Measurements from ENCODE around the gene PMIS2. TPM values are rescaled to one million over a fixed set of nuclear protein-coding genes. Genes with fewer than 3 reads are reported as not detected.

PMIS2 gene
- total and polyA plus RNA-seq, 5 donors from 2014 or later = not detected

DNA sequence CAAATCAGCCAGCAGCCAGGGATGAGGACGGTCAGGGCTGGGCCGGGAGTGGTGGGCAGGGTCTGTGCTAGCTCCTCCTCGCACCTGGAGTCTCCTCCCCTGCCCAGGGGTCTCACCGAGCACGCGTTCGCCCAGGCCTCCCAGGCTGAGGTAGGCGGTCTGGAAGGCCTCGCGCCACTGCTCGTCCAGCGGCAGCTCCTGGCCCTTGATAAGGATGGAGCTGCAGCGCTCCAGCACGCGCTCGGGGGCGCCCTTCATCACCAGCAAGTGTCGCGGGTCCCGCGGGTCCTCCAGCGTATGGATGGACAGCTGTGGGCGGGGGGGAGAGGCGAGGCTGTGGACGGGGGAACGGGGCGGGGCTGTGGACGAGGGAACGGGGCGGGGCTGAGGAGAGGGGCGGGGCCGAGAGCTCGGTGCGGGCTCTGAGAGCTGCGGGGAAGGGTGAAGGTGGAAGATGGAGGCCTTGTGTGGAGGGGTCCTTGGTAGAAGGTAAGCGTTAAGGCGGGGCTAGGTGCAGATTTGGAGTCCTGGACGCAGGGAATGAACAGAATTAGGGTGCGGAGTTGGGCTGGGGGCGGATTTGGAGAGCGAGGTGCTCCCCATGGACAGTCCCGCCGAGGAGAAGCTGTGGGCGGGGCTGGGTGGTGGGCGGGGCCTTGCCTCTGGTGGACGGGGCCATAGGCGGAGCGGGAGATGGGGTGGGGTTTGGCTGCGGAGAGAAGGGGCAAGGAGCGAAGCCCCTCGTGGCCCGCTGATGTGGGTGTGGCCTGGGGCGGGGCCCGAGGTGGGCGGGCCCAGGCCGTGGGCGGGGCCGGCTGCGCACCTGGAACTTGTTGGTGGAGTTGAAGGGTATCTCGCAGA is 28.2 kb upstream of the PMIS2 start:
- Mint-ChIP-seq H3K9me3 (peaks cover 0 to 1% (median 0%) of the 10 kb centered on the region in 7 donors), H3K4me1 (peaks cover 0 to 20% (median 3%) of the 10 kb centered on the region in 4 donors), H3K4me3 (peak overlapping the region; percentile 57 to 85 (median 64)), H3K27me3 (peaks cover 19% of the 10 kb centered on the region), H3K36me3 (no peaks in the 10 kb centered on the region), H3K27ac (peak overlapping the region in 1 of 3 donors; percentile 36)
- Histone ChIP-seq H3K36me3 (ENCODE audit: control insufficient read depth, insufficient read depth, low read length) (no peaks in the 10 kb centered on the region), H3K27me3 (ENCODE audit: control insufficient read depth, insufficient read depth, low read length) (no peaks in the 10 kb centered on the region), H3K4me1 (ENCODE audit: control insufficient read depth, insufficient read depth, low read length, poor library complexity, severe bottlenecking) (peaks cover 15% of the 10 kb centered on the region), H3K9me3 (ENCODE audit: control insufficient read depth in 2 of 2, low read length in 2 of 2) (no peaks in the 10 kb centered on the region), H3K4me3 (ENCODE audit: low read depth, low read length) (peak overlapping the region; percentile 32), H3K27ac (ENCODE audit: insufficient read depth, low read length, poor library complexity, severe bottlenecking) (no peak overlapping the region)
- DNase-seq (peak; percentile 24 to 57 (median 48)), ATAC-seq (ENCODE audit: low read depth in 2 of 2) (peak; percentile 45 to 54)

DNA sequence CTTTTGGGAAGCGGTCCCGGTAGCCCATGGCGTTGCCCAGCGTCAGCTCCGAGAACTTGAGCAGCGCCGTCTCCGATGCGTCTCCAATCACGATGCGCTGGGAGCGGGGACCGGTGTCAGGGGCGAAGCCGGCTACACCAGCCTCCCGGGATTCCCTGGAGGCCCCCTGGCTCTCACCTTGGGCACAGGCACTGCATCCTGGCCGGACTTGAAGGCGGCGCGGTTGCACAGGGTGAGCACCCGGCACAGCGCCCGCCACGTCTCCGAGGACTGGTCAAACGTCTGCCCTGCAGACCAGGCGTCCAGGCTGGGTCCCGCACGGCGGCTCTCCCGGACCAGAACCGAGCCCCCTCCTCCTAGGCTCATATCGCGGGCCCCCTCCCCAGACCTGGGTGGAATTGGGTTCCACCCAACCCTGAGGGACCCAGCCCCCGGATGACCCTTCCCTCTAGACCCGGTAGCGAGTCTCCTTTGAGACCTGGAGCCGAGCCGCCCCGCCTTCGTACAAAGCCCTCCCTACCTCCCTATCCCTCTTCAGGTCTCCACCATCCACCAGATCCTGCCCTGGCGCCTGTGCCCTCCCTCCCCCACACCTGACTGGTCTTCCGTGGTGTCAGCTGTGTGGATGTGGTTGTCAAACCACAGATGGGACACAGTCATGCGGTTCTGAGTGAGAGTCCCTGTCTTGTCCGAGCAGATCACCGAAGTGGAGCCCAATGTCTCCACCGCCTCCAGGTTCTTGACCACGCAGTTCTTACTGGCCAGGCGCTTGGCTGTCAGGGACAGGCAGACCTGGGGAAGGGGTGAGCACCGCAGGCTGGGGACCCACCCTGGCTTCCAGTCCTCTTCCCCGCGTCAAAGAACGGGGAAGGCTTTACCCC is 27.3 kb upstream of the PMIS2 start:
- Histone ChIP-seq H3K9me3 (ENCODE audit: control insufficient read depth in 2 of 2, low read length in 2 of 2) (no peaks in the 10 kb centered on the region), H3K4me3 (ENCODE audit: low read depth, low read length) (no peak overlapping the region), H3K4me1 (ENCODE audit: control insufficient read depth, insufficient read depth, low read length, poor library complexity, severe bottlenecking) (peaks cover 15% of the 10 kb centered on the region), H3K27ac (ENCODE audit: insufficient read depth, low read length, poor library complexity, severe bottlenecking) (no peak overlapping the region), H3K36me3 (ENCODE audit: control insufficient read depth, insufficient read depth, low read length) (no peaks in the 10 kb centered on the region), H3K27me3 (ENCODE audit: control insufficient read depth, insufficient read depth, low read length) (no peaks in the 10 kb centered on the region)
- no peaks in the 10 kb centered on the region for H3K9me3 Mint-ChIP-seq
- H3K36me3 Mint-ChIP-seq = no peaks in the 10 kb centered on the region
- DNase-seq = no peak
- H3K4me3 Mint-ChIP-seq = peak overlapping the region in 2 of 4 donors; percentile 8 to 43
- ATAC-seq (ENCODE audit: low read depth in 2 of 2) = no peak
- H3K27ac Mint-ChIP-seq = no peak overlapping the region
- peaks cover 27% of the 10 kb centered on the region for H3K27me3 Mint-ChIP-seq
- peaks cover 0 to 20% (median 3%) of the 10 kb centered on the region in 4 donors for H3K4me1 Mint-ChIP-seq

DNA sequence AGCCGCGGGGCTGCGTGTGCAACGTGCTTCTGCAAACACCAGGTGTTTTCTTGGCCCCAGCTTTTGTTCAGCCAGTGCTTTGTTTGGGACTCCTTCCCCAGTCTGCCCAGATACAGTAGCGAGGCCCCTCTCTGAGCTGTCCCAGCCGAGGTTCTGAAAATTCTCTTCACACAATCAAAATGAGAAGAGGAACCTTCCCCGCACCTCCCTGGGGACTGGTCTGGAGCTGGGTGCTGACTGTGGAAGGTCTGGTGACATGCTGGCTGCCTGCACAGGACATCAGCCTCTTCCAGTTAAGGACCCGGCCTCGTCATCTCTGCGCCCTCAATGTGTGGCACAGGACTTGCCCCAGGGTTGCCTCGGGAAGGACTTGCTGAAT is 26.7 kb upstream of the PMIS2 start:
- Mint-ChIP-seq H3K9me3 (no peaks in the 10 kb centered on the region), H3K36me3 (no peaks in the 10 kb centered on the region), H3K4me1 (peaks cover 0 to 20% (median 3%) of the 10 kb centered on the region in 4 donors), H3K27me3 (peaks cover 27% of the 10 kb centered on the region), H3K27ac (peak overlapping the region in 1 of 3 donors; percentile 76), H3K4me3 (peak overlapping the region in 2 of 4 donors; percentile 8 to 43)
- H3K4me1 ChIP-seq (ENCODE audit: control insufficient read depth, insufficient read depth, low read length, poor library complexity, severe bottlenecking) = peaks cover 15% of the 10 kb centered on the region
- ATAC-seq (ENCODE audit: low read depth in 2 of 2) = no peak
- no peaks in the 10 kb centered on the region for H3K27me3 ChIP-seq (ENCODE audit: control insufficient read depth, insufficient read depth, low read length)
- H3K9me3 ChIP-seq (ENCODE audit: control insufficient read depth in 2 of 2, low read length in 2 of 2) = no peaks in the 10 kb centered on the region
- no peak for DNase-seq
- H3K36me3 ChIP-seq (ENCODE audit: control insufficient read depth, insufficient read depth, low read length) = no peaks in the 10 kb centered on the region
- H3K4me3 ChIP-seq (ENCODE audit: low read depth, low read length) = no peak overlapping the region
- H3K27ac ChIP-seq (ENCODE audit: insufficient read depth, low read length, poor library complexity, severe bottlenecking) = no peak overlapping the region

DNA sequence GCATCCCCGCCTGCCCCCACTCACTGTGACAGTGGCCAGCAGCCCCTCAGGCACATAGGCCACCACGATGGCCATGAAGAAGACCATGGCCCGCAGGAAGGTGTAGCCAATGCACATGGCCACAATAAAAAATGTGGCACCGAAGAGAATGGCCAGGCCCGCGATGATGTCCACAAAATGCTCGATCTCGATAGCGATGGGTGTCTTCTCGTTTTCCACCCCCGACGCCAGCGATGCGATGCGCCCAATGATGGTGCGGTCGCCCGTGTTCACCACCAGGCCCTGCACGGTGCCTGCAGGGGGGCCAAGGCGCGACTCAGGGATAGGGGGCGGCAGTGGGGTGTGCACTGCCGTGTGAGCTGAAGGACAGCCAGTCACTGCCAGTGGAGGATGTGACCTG is 26.2 kb upstream of the PMIS2 start:
- Mint-ChIP-seq H3K27me3 (peaks cover 27% of the 10 kb centered on the region), H3K36me3 (no peaks in the 10 kb centered on the region), H3K4me1 (peaks cover 0 to 20% (median 3%) of the 10 kb centered on the region in 4 donors), H3K27ac (no peak overlapping the region), H3K9me3 (no peaks in the 10 kb centered on the region), H3K4me3 (no peak overlapping the region)
- Histone ChIP-seq H3K36me3 (ENCODE audit: control insufficient read depth, insufficient read depth, low read length) (no peaks in the 10 kb centered on the region), H3K27ac (ENCODE audit: insufficient read depth, low read length, poor library complexity, severe bottlenecking) (no peak overlapping the region), H3K27me3 (ENCODE audit: control insufficient read depth, insufficient read depth, low read length) (peaks cover 2% of the 10 kb centered on the region), H3K4me3 (ENCODE audit: low read depth, low read length) (no peak overlapping the region), H3K9me3 (ENCODE audit: control insufficient read depth in 2 of 2, low read length in 2 of 2) (no peaks in the 10 kb centered on the region), H3K4me1 (ENCODE audit: control insufficient read depth, insufficient read depth, low read length, poor library complexity, severe bottlenecking) (peaks cover 15% of the 10 kb centered on the region)
- ATAC-seq (ENCODE audit: low read depth in 2 of 2) = no peak
- no peak for DNase-seq

DNA sequence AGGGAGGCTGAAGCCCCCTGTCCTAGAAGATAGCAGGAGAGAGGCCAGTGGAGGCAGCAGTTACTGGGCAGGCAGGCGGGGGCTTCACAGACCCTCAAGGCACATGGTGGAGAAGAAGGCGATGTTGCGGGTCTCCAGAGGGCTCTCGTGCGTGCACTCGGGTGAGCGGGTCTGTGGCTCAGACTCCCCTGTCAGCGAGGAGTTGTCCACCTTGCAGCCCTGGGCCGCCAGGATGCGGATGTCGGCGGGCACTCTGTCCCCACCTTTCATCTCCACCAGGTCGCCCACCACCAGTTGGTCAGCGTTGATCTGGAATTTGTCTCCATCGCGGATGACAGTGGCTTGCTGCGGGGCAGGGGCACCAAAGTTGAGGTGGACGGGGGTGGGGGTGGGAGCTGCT is 25.7 kb upstream of the PMIS2 start:
- H3K27me3 ChIP-seq (ENCODE audit: control insufficient read depth, insufficient read depth, low read length) = peaks cover 2% of the 10 kb centered on the region
- H3K27me3 Mint-ChIP-seq = peaks cover 27% of the 10 kb centered on the region
- peaks cover 0 to 20% (median 3%) of the 10 kb centered on the region in 4 donors for H3K4me1 Mint-ChIP-seq
- peaks cover 15% of the 10 kb centered on the region for H3K4me1 ChIP-seq (ENCODE audit: control insufficient read depth, insufficient read depth, low read length, poor library complexity, severe bottlenecking)
- H3K36me3 ChIP-seq (ENCODE audit: control insufficient read depth, insufficient read depth, low read length) = no peaks in the 10 kb centered on the region
- H3K27ac Mint-ChIP-seq = no peak overlapping the region
- H3K9me3 ChIP-seq (ENCODE audit: control insufficient read depth in 2 of 2, low read length in 2 of 2) = no peaks in the 10 kb centered on the region
- H3K9me3 Mint-ChIP-seq = no peaks in the 10 kb centered on the region
- DNase-seq (no peak), ATAC-seq (ENCODE audit: low read depth in 2 of 2) (no peak)
- H3K36me3 Mint-ChIP-seq = no peaks in the 10 kb centered on the region
- no peak overlapping the region for H3K4me3 Mint-ChIP-seq
- H3K27ac ChIP-seq (ENCODE audit: insufficient read depth, low read length, poor library complexity, severe bottlenecking) = no peak overlapping the region
- H3K4me3 ChIP-seq (ENCODE audit: low read depth, low read length) = no peak overlapping the region

DNA sequence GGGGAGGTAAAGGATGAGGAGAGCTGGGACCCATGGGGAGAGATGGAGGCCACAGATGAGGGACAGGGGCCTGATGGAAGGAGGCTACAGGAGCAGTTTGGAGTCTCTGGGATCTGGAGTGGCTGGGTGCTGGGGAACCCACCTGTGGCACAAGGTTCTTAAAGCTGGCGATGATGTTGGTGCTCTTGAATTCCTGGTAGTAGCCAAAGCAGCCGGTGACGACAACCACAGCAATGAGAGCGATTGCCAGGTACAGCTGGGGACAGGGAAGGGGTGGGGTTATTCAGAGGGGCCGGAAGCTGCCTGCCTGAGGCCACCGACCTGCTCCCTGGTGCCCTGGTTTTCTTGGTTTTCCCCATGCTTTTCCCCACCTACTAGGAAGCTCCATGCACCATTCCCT is 25.3 kb upstream of the PMIS2 start:
- no peak overlapping the region for H3K27ac ChIP-seq (ENCODE audit: insufficient read depth, low read length, poor library complexity, severe bottlenecking)
- H3K4me3 ChIP-seq (ENCODE audit: low read depth, low read length) = no peak overlapping the region
- H3K36me3 ChIP-seq (ENCODE audit: control insufficient read depth, insufficient read depth, low read length) = no peaks in the 10 kb centered on the region
- H3K27ac Mint-ChIP-seq = no peak overlapping the region
- H3K27me3 ChIP-seq (ENCODE audit: control insufficient read depth, insufficient read depth, low read length) = peaks cover 2% of the 10 kb centered on the region
- peaks cover 0 to 20% (median 3%) of the 10 kb centered on the region in 4 donors for H3K4me1 Mint-ChIP-seq
- ATAC-seq (ENCODE audit: low read depth in 2 of 2) (no peak), DNase-seq (no peak)
- H3K36me3 Mint-ChIP-seq = no peaks in the 10 kb centered on the region
- H3K27me3 Mint-ChIP-seq = peaks cover 27% of the 10 kb centered on the region
- peak overlapping the region in 2 of 4 donors; percentile 50 to 55 for H3K4me3 Mint-ChIP-seq
- H3K9me3 Mint-ChIP-seq = no peaks in the 10 kb centered on the region
- peaks cover 15% of the 10 kb centered on the region for H3K4me1 ChIP-seq (ENCODE audit: control insufficient read depth, insufficient read depth, low read length, poor library complexity, severe bottlenecking)
- H3K9me3 ChIP-seq (ENCODE audit: control insufficient read depth in 2 of 2, low read length in 2 of 2) = no peaks in the 10 kb centered on the region

DNA sequence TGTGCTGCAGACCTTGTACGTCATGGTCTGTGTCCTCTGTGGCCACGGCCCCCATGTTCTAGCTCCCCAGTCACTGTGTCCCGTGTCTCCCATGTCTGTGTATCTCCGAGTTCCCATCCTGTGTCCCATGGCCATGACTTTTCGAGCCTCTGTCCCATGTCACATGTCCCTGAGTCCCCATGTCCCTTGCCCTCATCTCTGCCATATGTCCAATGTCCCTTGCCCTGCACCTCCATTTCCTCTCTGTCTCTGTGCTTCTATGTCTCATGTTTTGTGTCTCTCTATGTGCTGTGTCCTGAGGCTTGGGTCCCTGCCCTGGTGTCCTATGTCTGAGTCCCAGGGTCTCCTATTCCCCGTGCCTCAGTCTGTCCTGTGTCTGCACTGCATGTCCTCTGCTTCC is 24.5 kb upstream of the PMIS2 start:
- Histone ChIP-seq H3K4me3 (ENCODE audit: low read depth, low read length) (no peak overlapping the region), H3K27me3 (ENCODE audit: control insufficient read depth, insufficient read depth, low read length) (peaks cover 2% of the 10 kb centered on the region), H3K27ac (ENCODE audit: insufficient read depth, low read length, poor library complexity, severe bottlenecking) (no peak overlapping the region), H3K36me3 (ENCODE audit: control insufficient read depth, insufficient read depth, low read length) (no peaks in the 10 kb centered on the region), H3K4me1 (ENCODE audit: control insufficient read depth, insufficient read depth, low read length, poor library complexity, severe bottlenecking) (peaks cover 15% of the 10 kb centered on the region), H3K9me3 (ENCODE audit: control insufficient read depth in 2 of 2, low read length in 2 of 2) (no peaks in the 10 kb centered on the region)
- no peaks in the 10 kb centered on the region for H3K9me3 Mint-ChIP-seq
- H3K4me1 Mint-ChIP-seq = peaks cover 0 to 17% (median 3%) of the 10 kb centered on the region in 4 donors
- no peak for DNase-seq
- no peak overlapping the region for H3K27ac Mint-ChIP-seq
- peaks cover 27% of the 10 kb centered on the region for H3K27me3 Mint-ChIP-seq
- H3K4me3 Mint-ChIP-seq = peak overlapping the region in 1 of 4 donors; percentile 17
- no peaks in the 10 kb centered on the region for H3K36me3 Mint-ChIP-seq
- ATAC-seq (ENCODE audit: low read depth in 2 of 2) = no peak
